Neural progenitor cell (in vitro differentiated cells): ENCODE measurements around the gene GPS1. TPM values are rescaled to one million over a fixed set of nuclear protein-coding genes. Genes with fewer than 3 reads are reported as not detected.
A peak's percentile ranks its signal among the peaks of the same experiment; 100 is the strongest.

ENCODE experiments used
- DNase-seq: peaks from one replicate; pipeline ENCODE4 v3.0.0-alpha.2; 2016; ENCODE audit warnings: low spot score
- H2AFZ ChIP-seq: fragments of 200-600 bp; sonication (generic); replicated peaks from 2 replicates; pipeline ENCODE4 v1.6.1; 2016; ENCODE audit warnings: antibody characterized with exemption
- H3F3A ChIP-seq: fragments of 200-600 bp; sonication (generic); 2 replicates; pipeline ENCODE4 v1.6.1; 2016; ENCODE audit warnings: antibody characterized with exemption, low read depth
- H3K27ac ChIP-seq: fragments of 200-600 bp; sonication (generic); 2 replicates; pipeline ENCODE4 v1.5.1; 2016; ENCODE audit warnings: mild to moderate bottlenecking
- H3K27me3 ChIP-seq: fragments of 200-600 bp; sonication (generic); 2 replicates; pipeline ENCODE4 v1.6.1; 2016; ENCODE audit warnings: mild to moderate bottlenecking, moderate library complexity
- H3K36me3 ChIP-seq: fragments of 200-600 bp; sonication (generic); 2 replicates; pipeline ENCODE4 v1.5.1; 2016
- H3K4me1 ChIP-seq: fragments of 200-600 bp; sonication (generic); 2 replicates; pipeline ENCODE4 v1.6.1; 2016; ENCODE audit warnings: mixed run types
- H3K4me2 ChIP-seq: fragments of 200-600 bp; sonication (generic); 2 replicates; pipeline ENCODE4 v1.6.1; 2016
- H3K4me3 ChIP-seq: fragments of 200-600 bp; sonication (generic); 2 replicates; pipeline ENCODE4 v1.5.1; 2016
- H3K79me2 ChIP-seq: fragments of 200-600 bp; sonication (generic); 2 replicates; pipeline ENCODE4 v1.6.1; 2016; ENCODE audit warnings: low read depth
- H3K9ac ChIP-seq: fragments of 200-600 bp; sonication (generic); 2 replicates; pipeline ENCODE4 v1.6.1; 2016
- H3K9me3 ChIP-seq: fragments of 200-600 bp; sonication (generic); 2 replicates; pipeline ENCODE4 v1.5.1; 2016; ENCODE audit warnings: low read depth
- H4K20me1 ChIP-seq: fragments of 200-600 bp; sonication (generic); 2 replicates; pipeline ENCODE4 v1.6.1; 2016; ENCODE audit warnings: low read depth
- H3K27ac Mint-ChIP-seq: 3 replicates; pipeline ENCODE4 v1.8.0; 2021; ENCODE audit warnings: mixed read lengths
- H3K27me3 Mint-ChIP-seq: 2 replicates; pipeline ENCODE4 v1.8.0; 2022; ENCODE audit warnings: low read depth, mild to moderate bottlenecking, inconsistent platforms, moderate library complexity, mixed read lengths; ENCODE audit not compliant: insufficient read depth
- H3K36me3 Mint-ChIP-seq: 3 replicates; pipeline ENCODE4 v1.8.0; 2021; ENCODE audit warnings: mixed read lengths
- H3K4me1 Mint-ChIP-seq: 3 replicates; pipeline ENCODE4 v1.8.0; 2021; ENCODE audit warnings: mixed read lengths
- H3K4me3 Mint-ChIP-seq: 3 replicates; pipeline ENCODE4 v1.8.0; 2021; ENCODE audit warnings: mild to moderate bottlenecking, moderate library complexity, mixed read lengths
- H3K9me3 Mint-ChIP-seq: 3 replicates; pipeline ENCODE4 v1.8.0; 2020; ENCODE audit warnings: mixed read lengths
- EZH2 ChIP-seq: fragments of 200-600 bp; sonication (generic); IDR thresholded peaks from 2 replicates; pipeline ENCODE4 v1.6.1; 2017; ENCODE audit warnings: antibody characterized with exemption, mild to moderate bottlenecking, moderate library complexity
- EZH2phosphoT487 ChIP-seq: fragments of 200-600 bp; sonication (generic); IDR thresholded peaks from 2 replicates; pipeline ENCODE4 v1.6.1; 2017; ENCODE audit warnings: antibody characterized with exemption
- total RNA-seq: library from RNA; depleted of rRNA; stranded (reverse); fragments of >200 nt; gene quantifications from 2 replicates; pipeline ENCODE4 v1.2.3, GENCODE V29; 2015; ENCODE audit warnings: low replicate concordance
- TF ChIP-seq, protein P1 (sequence below): fragments of 200-600 bp; sonication (generic); IDR thresholded peaks from 2 replicates; pipeline ENCODE4 v1.5.1; 2017; ENCODE audit warnings: antibody characterized with exemption, mild to moderate bottlenecking

The GPS1 gene
- total RNA-seq, 1 donor from 2014 or later: 86.6 TPM

GRCh38 chr17:82033359-82034085 is 18.2 kb upstream of the GPS1 start:
- Histone ChIP-seq H3K36me3 (no peaks in the 10 kb centered on the region), H3K4me3 (no peak overlapping the region), H3K9ac (no peak overlapping the region), H3K9me3 (no peaks in the 10 kb centered on the region), H3K4me1 (peaks cover 15% of the 10 kb centered on the region), H3K27ac (no peak overlapping the region), H3F3A (peaks cover 45% of the 10 kb centered on the region), H4K20me1 (peaks cover 39% of the 10 kb centered on the region), H3K79me2 (peaks cover 4% of the 10 kb centered on the region), H3K27me3 (peaks cover 9% of the 10 kb centered on the region), H3K4me2 (no peak overlapping the region), H2AFZ (no peak overlapping the region)
- Mint-ChIP-seq H3K36me3 (peaks cover 11% of the 10 kb centered on the region), H3K9me3 (no peaks in the 10 kb centered on the region), H3K27me3 (peaks cover 17% of the 10 kb centered on the region), H3K4me3 (peak overlapping the region; percentile 77), H3K4me1 (peaks cover 12% of the 10 kb centered on the region), H3K27ac (no peak overlapping the region)
- DNase-seq: no peak
- TF ChIP-seq EZH2phosphoT487: no peak
- TF ChIP-seq, protein P1, sequence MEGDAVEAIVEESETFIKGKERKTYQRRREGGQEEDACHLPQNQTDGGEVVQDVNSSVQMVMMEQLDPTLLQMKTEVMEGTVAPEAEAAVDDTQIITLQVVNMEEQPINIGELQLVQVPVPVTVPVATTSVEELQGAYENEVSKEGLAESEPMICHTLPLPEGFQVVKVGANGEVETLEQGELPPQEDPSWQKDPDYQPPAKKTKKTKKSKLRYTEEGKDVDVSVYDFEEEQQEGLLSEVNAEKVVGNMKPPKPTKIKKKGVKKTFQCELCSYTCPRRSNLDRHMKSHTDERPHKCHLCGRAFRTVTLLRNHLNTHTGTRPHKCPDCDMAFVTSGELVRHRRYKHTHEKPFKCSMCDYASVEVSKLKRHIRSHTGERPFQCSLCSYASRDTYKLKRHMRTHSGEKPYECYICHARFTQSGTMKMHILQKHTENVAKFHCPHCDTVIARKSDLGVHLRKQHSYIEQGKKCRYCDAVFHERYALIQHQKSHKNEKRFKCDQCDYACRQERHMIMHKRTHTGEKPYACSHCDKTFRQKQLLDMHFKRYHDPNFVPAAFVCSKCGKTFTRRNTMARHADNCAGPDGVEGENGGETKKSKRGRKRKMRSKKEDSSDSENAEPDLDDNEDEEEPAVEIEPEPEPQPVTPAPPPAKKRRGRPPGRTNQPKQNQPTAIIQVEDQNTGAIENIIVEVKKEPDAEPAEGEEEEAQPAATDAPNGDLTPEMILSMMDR: no peak

DNA sequence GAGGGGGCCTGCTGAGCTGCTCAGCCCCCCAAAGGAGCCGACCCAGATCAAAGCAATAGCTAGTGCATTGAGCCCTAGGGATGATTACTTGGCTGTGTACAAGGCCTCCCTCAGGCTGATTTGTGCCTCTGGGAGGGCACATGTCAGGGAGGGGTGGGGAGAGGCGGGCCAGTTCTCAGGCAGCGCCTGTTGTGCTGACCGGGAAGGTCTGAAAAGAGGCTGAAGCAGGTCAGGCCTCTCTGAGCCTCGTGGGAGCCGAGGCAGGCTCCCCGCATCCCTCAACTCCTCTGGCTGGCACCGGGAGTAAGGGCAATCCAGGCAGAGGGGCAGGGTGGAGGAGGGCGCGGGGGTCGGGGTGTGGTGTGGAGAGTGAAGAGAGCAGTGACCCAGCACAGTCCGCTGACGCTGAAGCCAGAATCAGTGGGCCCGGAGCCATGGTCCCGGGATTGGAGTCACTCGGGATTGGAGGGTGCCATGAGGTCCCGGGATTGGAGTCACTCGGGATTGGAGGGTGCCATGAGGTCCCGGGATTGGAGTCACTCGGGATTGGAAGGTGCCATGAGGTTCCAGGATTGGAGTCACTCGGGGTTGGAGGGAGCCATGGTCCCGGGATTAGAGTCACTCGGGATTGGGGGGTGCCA is 17.2 kb upstream of the GPS1 start:
- peaks cover 17% of the 10 kb centered on the region for H3K27me3 Mint-ChIP-seq
- no peak overlapping the region for H3K9ac ChIP-seq
- TF ChIP-seq EZH2phosphoT487: no peak
- TF ChIP-seq, protein P1: no peak
- TF ChIP-seq EZH2: no peak
- H3K79me2 ChIP-seq: peaks cover 4% of the 10 kb centered on the region
- H3K36me3 ChIP-seq: no peaks in the 10 kb centered on the region
- no peak overlapping the region for H3K27ac ChIP-seq
- no peak overlapping the region for H3K27ac Mint-ChIP-seq
- no peaks in the 10 kb centered on the region for H3K9me3 Mint-ChIP-seq
- peaks cover 15% of the 10 kb centered on the region for H3K4me1 ChIP-seq
- no peak overlapping the region for H3K4me2 ChIP-seq
- H3K4me1 Mint-ChIP-seq: peaks cover 12% of the 10 kb centered on the region
- H3K4me3 ChIP-seq: no peak overlapping the region
- peaks cover 43% of the 10 kb centered on the region for H3F3A ChIP-seq
- peaks cover 37% of the 10 kb centered on the region for H4K20me1 ChIP-seq
- DNase-seq: peak; percentile 38
- no peak overlapping the region for H2AFZ ChIP-seq
- peaks cover 11% of the 10 kb centered on the region for H3K36me3 Mint-ChIP-seq
- peaks cover 9% of the 10 kb centered on the region for H3K27me3 ChIP-seq
- peak overlapping the region; percentile 48 for H3K4me3 Mint-ChIP-seq
- no peaks in the 10 kb centered on the region for H3K9me3 ChIP-seq

GRCh38 chr17:82035488-82035887 is 16.2 kb upstream of the GPS1 start:
- peaks cover 9% of the 10 kb centered on the region for H3K27me3 ChIP-seq
- H3F3A ChIP-seq: peaks cover 34% of the 10 kb centered on the region
- no peak overlapping the region for H3K9ac ChIP-seq
- H4K20me1 ChIP-seq: peaks cover 28% of the 10 kb centered on the region
- Mint-ChIP-seq H3K9me3 (peaks cover 2% of the 10 kb centered on the region), H3K27ac (no peak overlapping the region), H3K27me3 (peaks cover 21% of the 10 kb centered on the region), H3K4me1 (peaks cover 14% of the 10 kb centered on the region), H3K36me3 (peaks cover 11% of the 10 kb centered on the region), H3K4me3 (peak overlapping the region; percentile 69)
- H2AFZ ChIP-seq: no peak overlapping the region
- no peak for TF ChIP-seq EZH2phosphoT487
- TF ChIP-seq, protein P1: no peak
- TF ChIP-seq EZH2: no peak
- DNase-seq: no peak
- no peak overlapping the region for H3K4me3 ChIP-seq
- no peaks in the 10 kb centered on the region for H3K36me3 ChIP-seq
- peaks cover 15% of the 10 kb centered on the region for H3K4me1 ChIP-seq
- H3K27ac ChIP-seq: no peak overlapping the region
- peaks cover 4% of the 10 kb centered on the region for H3K79me2 ChIP-seq
- H3K9me3 ChIP-seq: no peaks in the 10 kb centered on the region
- no peak overlapping the region for H3K4me2 ChIP-seq
